Calu3 (cell line): ENCODE measurements around the gene NOX5. TPM values are rescaled to one million over a fixed set of nuclear protein-coding genes. Genes with fewer than 3 reads are reported as not detected.

ENCODE experiments used
- BruUV-seq: library from RNA; stranded (reverse); fragments of 400-500 nt; replicated peaks from 2 replicates; lab custom pipeline; 2021; lab: Mats Ljungman, UMichigan
- CTCF ChIA-PET: fragments of 300-600 bp; sonication (Branson Sonifier 250); formaldehyde crosslinking; loops from one replicate; lab custom pipeline; 2022; ENCODE audit warnings: antibody characterized with exemption; lab: Charles Lee
- DNase-seq: peaks from one replicate; pipeline ENCODE4 v3.0.0; 2022
- H3K27ac Mint-ChIP-seq: one replicate; pipeline ENCODE4 v1.8.0; 2022; ENCODE audit warnings: mixed read lengths; ENCODE audit not compliant: unreplicated experiment
- H3K27me3 Mint-ChIP-seq: one replicate; pipeline ENCODE4 v1.8.0; 2022; ENCODE audit warnings: mixed read lengths; ENCODE audit not compliant: unreplicated experiment
- H3K36me3 Mint-ChIP-seq: one replicate; pipeline ENCODE4 v1.8.0; 2022; ENCODE audit warnings: mild to moderate bottlenecking, moderate library complexity, mixed read lengths; ENCODE audit not compliant: insufficient read depth, unreplicated experiment
- H3K4me1 Mint-ChIP-seq: one replicate; pipeline ENCODE4 v1.8.0; 2022; ENCODE audit warnings: mild to moderate bottlenecking, low read depth, mixed read lengths; ENCODE audit not compliant: unreplicated experiment
- H3K4me3 Mint-ChIP-seq: one replicate; pipeline ENCODE4 v1.8.0; 2022; ENCODE audit warnings: mild to moderate bottlenecking, low read depth, moderate library complexity, mixed read lengths; ENCODE audit not compliant: unreplicated experiment
- H3K9me3 Mint-ChIP-seq: one replicate; pipeline ENCODE4 v1.8.0; 2022; ENCODE audit warnings: low read depth, mixed read lengths; ENCODE audit not compliant: unreplicated experiment
- CTCF ChIP-seq: fragments of 200-600 bp; IDR thresholded peaks from one replicate; pipeline ENCODE4 v1.8.0; 2022; ENCODE audit warnings: antibody characterized with exemption; ENCODE audit not compliant: unreplicated experiment
- intact Hi-C: fragments of 100-400 bp; cut with micrococcal nuclease; formaldehyde crosslinking; loops from one replicate; pipeline ENCODE4 v1.10.0; 2022; ENCODE audit not compliant: unreplicated experiment
- total RNA-seq: library from RNA; stranded (reverse); gene quantifications from 2 replicates; pipeline ENCODE4 v1.2.3, GENCODE V29; 2022

NOX5 gene
- total RNA-seq, 1 experiment from 2014 or later, result 0.14 TPM

- CTCF ChIA-PET, result interaction anchor here (1.6 kb wide), 1 partner anchor 19 kb away, joined by 5 read pairs; no protein-coding TSS in a partner anchor
- no TSS peak for BruUV-seq
- peaks cover 11% of the 10 kb centered on the region for H3K4me1 Mint-ChIP-seq
- no peak overlapping the region for H3K4me3 Mint-ChIP-seq
- no peaks in the 10 kb centered on the region for H3K9me3 Mint-ChIP-seq
- H3K36me3 Mint-ChIP-seq, result no peaks in the 10 kb centered on the region
- peaks cover 8% of the 10 kb centered on the region for H3K27me3 Mint-ChIP-seq
- DNase-seq, result no peak
- no peak overlapping the region for H3K27ac Mint-ChIP-seq
- no peak for TF ChIP-seq CTCF
- intact Hi-C loops, result no loop called here
Measured at GRCh38 chr15:69037482-69037881, 23.0 kb downstream of the NOX5 start.

- Mint-ChIP-seq H3K9me3 (no peaks in the 10 kb centered on the region), H3K36me3 (no peaks in the 10 kb centered on the region)
- CTCF ChIA-PET, result no interaction called here
Measured at GRCh38 chr15:69037977-69038376, 23.5 kb downstream of the NOX5 start.

GRCh38 chr15:69038508-69038907, 24.0 kb downstream of the NOX5 start:
- CTCF ChIA-PET, result no interaction called here
- Mint-ChIP-seq H3K4me3 (no peak overlapping the region), H3K27ac (no peak overlapping the region), H3K36me3 (no peaks in the 10 kb centered on the region), H3K9me3 (no peaks in the 10 kb centered on the region), H3K27me3 (peaks cover 8% of the 10 kb centered on the region), H3K4me1 (peaks cover 15% of the 10 kb centered on the region)
- intact Hi-C loops, result no loop called here
- DNase-seq, result no peak
- no TSS peak for BruUV-seq
- TF ChIP-seq CTCF, result no peak

More at GRCh38 chr15:69037977-69038376, 23.5 kb downstream of the NOX5 start:
- no TSS peak for BruUV-seq
- Mint-ChIP-seq H3K4me3 (no peak overlapping the region), H3K27ac (no peak overlapping the region), H3K27me3 (peaks cover 8% of the 10 kb centered on the region), H3K4me1 (peaks cover 9% of the 10 kb centered on the region)
- no peak for DNase-seq
- intact Hi-C loops, result no loop called here
- TF ChIP-seq CTCF, result no peak

GRCh38 chr15:69039516-69040225, 25.2 kb downstream of the NOX5 start:
- Mint-ChIP-seq H3K27me3 (peaks cover 8% of the 10 kb centered on the region), H3K4me3 (no peak overlapping the region), H3K4me1 (peaks cover 26% of the 10 kb centered on the region), H3K36me3 (no peaks in the 10 kb centered on the region), H3K27ac (no peak overlapping the region), H3K9me3 (no peaks in the 10 kb centered on the region)
- TF ChIP-seq CTCF, result no peak
- BruUV-seq, result no TSS peak
- CTCF ChIA-PET, result interaction anchor here (0.5 kb wide), 1 partner anchor 328 kb away, joined by 3 read pairs; no protein-coding TSS in a partner anchor
- intact Hi-C loops, result no loop called here
- DNase-seq, result no peak
